Hepatocyte (in vitro differentiated cells): ENCODE measurements around the gene WDFY4. TPM values are rescaled to one million over a fixed set of nuclear protein-coding genes. Genes with fewer than 3 reads are reported as not detected.

Experiments used
- DNase-seq: peaks from one replicate; pipeline ENCODE4 v3.0.0-alpha.2; 2016; ENCODE audit warnings: low spot score
- H2AFZ ChIP-seq: fragments of 200-600 bp; sonication (generic); 2 replicates; pipeline ENCODE4 v1.6.0; 2016; ENCODE audit warnings: antibody characterized with exemption, mild to moderate bottlenecking
- H3K27ac ChIP-seq: fragments of 200-600 bp; sonication (generic); 2 replicates; pipeline ENCODE4 v1.5.1; 2016; ENCODE audit warnings: mild to moderate bottlenecking
- H3K27me3 ChIP-seq: fragments of 200-600 bp; sonication (generic); 2 replicates; pipeline ENCODE4 v1.6.1; 2016
- H3K36me3 ChIP-seq: fragments of 200-600 bp; sonication (generic); replicated peaks from 2 replicates; pipeline ENCODE4 v1.5.1; 2016; ENCODE audit warnings: low read depth; ENCODE audit not compliant: insufficient read depth
- H3K4me1 ChIP-seq: fragments of 200-600 bp; sonication (generic); 2 replicates; pipeline ENCODE4 v1.5.1; 2016; ENCODE audit warnings: mild to moderate bottlenecking, moderate library complexity; ENCODE audit not compliant: insufficient read depth
- H3K4me2 ChIP-seq: fragments of 200-600 bp; sonication (generic); 2 replicates; pipeline ENCODE4 v1.6.0; 2016
- H3K4me3 ChIP-seq: fragments of 200-600 bp; sonication (generic); 2 replicates; pipeline ENCODE4 v1.5.1; 2016; ENCODE audit warnings: mild to moderate bottlenecking
- H3K79me2 ChIP-seq: fragments of 200-600 bp; sonication (generic); 2 replicates; pipeline ENCODE4 v1.6.0; 2017; ENCODE audit warnings: mild to moderate bottlenecking
- H3K9me2 ChIP-seq: fragments of 200-600 bp; sonication (generic); replicated peaks from 2 replicates; pipeline ENCODE4 v1.6.0; 2017; ENCODE audit warnings: mild to moderate bottlenecking; ENCODE audit not compliant: insufficient read depth
- H3K9me3 ChIP-seq: fragments of 200-600 bp; sonication (generic); 2 replicates; pipeline ENCODE4 v1.5.1; 2016; ENCODE audit warnings: low read depth, mild to moderate bottlenecking
- H4K20me1 ChIP-seq: fragments of 200-600 bp; sonication (generic); 2 replicates; pipeline ENCODE4 v1.6.0; 2016; ENCODE audit warnings: mild to moderate bottlenecking; ENCODE audit not compliant: insufficient read depth, poor library complexity, severe bottlenecking
- EZH2 ChIP-seq: fragments of 200-600 bp; sonication (generic); IDR thresholded peaks from 2 replicates; pipeline ENCODE4 v1.6.1; 2016; ENCODE audit warnings: antibody characterized with exemption, mild to moderate bottlenecking, borderline replicate concordance
- EZH2phosphoT487 ChIP-seq: fragments of 200-600 bp; sonication (generic); IDR thresholded peaks from one replicate; pipeline ENCODE4 v1.6.1; 2018; ENCODE audit warnings: antibody characterized with exemption, mild to moderate bottlenecking, low read depth, moderate library complexity; ENCODE audit not compliant: unreplicated experiment, severe bottlenecking
- WGBS: methylation state at CpG from one replicate; pipeline ENCODE4 v1.1.6; 2016; ENCODE audit warnings: low lambda C conversion rate; ENCODE audit errors: missing lambda C conversion rate; 5-methylcytosine and 5-hydroxymethylcytosine counted together
- polyA plus RNA-seq: library from polyadenylated mRNA; unstranded; fragments of >200 nt; fragmentation: Nextera tagmentation; extraction: Ambion mirVana; gene quantifications from 2 replicates; pipeline ENCODE4 v1.2.1, GENCODE V29; 2016
- total RNA-seq: library from RNA; depleted of rRNA; stranded (reverse); fragments of >200 nt; gene quantifications from 2 replicates; pipeline ENCODE4 v1.2.3, GENCODE V29; 2014
- TF ChIP-seq, protein P1 (sequence below): fragments of 200-600 bp; sonication (generic); IDR thresholded peaks from 2 replicates; pipeline ENCODE4 v1.5.1; 2016; ENCODE audit warnings: antibody characterized with exemption, mild to moderate bottlenecking; ENCODE audit not compliant: poor library complexity

WDFY4 gene
- total and polyA plus RNA-seq, 2 experiments from 2014 or later = 0.43 to 0.91 TPM

DNA sequence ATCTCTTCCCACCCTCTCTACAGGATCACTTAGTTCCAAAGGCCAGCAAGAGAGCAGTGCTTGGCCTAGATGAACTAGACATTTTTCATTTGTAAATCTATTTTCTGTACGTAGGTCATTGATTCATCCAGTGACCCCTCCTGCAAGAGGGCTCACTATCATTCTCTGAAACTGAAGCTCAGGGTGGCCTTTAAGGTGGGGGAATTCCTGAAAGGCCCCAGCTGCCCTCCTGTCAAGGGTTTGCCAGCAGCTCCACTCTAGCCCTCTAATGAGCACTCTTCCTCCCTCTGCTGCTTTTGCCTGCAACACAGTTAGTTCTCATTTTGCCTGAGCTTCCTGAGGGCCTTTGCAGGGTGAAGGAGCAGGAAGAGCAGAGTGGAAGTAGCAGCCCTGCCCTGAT, 213.8 kb downstream of the WDFY4 start:
- TF ChIP-seq EZH2phosphoT487 (no peak), EZH2 (no peak)
- TF ChIP-seq, protein P1, sequence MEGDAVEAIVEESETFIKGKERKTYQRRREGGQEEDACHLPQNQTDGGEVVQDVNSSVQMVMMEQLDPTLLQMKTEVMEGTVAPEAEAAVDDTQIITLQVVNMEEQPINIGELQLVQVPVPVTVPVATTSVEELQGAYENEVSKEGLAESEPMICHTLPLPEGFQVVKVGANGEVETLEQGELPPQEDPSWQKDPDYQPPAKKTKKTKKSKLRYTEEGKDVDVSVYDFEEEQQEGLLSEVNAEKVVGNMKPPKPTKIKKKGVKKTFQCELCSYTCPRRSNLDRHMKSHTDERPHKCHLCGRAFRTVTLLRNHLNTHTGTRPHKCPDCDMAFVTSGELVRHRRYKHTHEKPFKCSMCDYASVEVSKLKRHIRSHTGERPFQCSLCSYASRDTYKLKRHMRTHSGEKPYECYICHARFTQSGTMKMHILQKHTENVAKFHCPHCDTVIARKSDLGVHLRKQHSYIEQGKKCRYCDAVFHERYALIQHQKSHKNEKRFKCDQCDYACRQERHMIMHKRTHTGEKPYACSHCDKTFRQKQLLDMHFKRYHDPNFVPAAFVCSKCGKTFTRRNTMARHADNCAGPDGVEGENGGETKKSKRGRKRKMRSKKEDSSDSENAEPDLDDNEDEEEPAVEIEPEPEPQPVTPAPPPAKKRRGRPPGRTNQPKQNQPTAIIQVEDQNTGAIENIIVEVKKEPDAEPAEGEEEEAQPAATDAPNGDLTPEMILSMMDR = no peak

DNA sequence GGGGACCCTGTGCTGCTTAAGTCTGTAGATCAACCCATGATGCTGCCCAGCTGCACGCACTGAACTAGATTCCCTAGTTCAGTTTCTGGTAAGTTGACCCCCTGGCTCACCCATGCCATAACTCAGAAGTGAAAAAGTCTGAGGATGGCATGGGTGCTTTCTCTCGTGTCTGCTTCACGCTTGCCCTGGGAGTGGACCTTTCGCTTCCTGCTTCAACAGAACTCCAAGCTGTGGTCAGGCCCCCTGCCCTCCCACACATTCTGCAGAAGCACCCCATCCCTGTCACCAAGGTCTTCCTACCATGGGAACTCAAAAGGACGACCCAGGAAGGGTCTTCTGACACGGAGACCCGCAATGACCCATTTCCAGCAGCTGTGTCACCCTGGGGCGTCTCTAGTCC, 215.1 kb downstream of the WDFY4 start:
- no peaks in the 10 kb centered on the region for H3K79me2 ChIP-seq
- H3K27me3 ChIP-seq = no peaks in the 10 kb centered on the region
- WGBS = 83% methylated on average over 8 of the region's 8 CpGs
- no peaks in the 10 kb centered on the region for H4K20me1 ChIP-seq
- no peak for DNase-seq
- peaks cover 8% of the 10 kb centered on the region for H3K4me1 ChIP-seq
- H2AFZ ChIP-seq = no peak overlapping the region
- no peaks in the 10 kb centered on the region for H3K9me2 ChIP-seq
- no peak overlapping the region for H3K27ac ChIP-seq
- TF ChIP-seq, protein P1 = no peak
- no peak for TF ChIP-seq EZH2phosphoT487
- no peak for TF ChIP-seq EZH2
- H3K36me3 ChIP-seq = no peaks in the 10 kb centered on the region
- no peak overlapping the region for H3K4me3 ChIP-seq
- H3K9me3 ChIP-seq = no peaks in the 10 kb centered on the region
- no peak overlapping the region for H3K4me2 ChIP-seq

More for the DNA sequence above, 213.8 kb downstream of the WDFY4 start:
- Histone ChIP-seq H3K9me3 (no peaks in the 10 kb centered on the region), H3K36me3 (no peaks in the 10 kb centered on the region), H3K4me1 (peaks cover 8% of the 10 kb centered on the region), H3K4me2 (no peak overlapping the region), H3K9me2 (no peaks in the 10 kb centered on the region), H2AFZ (no peak overlapping the region), H3K27ac (no peak overlapping the region), H3K4me3 (no peak overlapping the region), H4K20me1 (no peaks in the 10 kb centered on the region), H3K79me2 (no peaks in the 10 kb centered on the region), H3K27me3 (no peaks in the 10 kb centered on the region)
- WGBS = 94% methylated on average over 1 of the region's 1 CpG
- no peak for DNase-seq

DNA sequence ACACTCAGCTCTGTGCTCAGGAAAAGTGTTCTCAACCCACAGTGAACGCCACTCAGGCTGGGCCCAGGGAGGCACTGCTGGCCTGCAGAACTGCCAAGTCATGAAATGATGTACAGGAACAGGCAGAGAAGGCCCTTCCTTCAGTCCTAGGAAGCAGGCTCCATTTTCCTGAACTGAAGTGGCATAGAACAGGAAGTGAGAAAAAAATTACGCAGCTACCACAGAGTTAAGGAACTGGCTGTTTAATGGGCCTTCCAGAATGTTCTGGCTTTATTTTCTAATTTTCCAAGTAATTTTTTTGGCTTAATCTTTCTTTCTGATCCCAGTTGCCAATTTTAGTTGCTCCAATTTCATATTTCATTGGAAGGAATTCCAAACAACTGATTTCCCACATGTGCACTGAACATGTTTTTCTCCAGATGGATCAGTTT, 215.7 kb downstream of the WDFY4 start:
- TF ChIP-seq EZH2 (no peak), EZH2phosphoT487 (no peak)
- TF ChIP-seq, protein P1 = no peak
- Histone ChIP-seq H3K9me3 (no peaks in the 10 kb centered on the region), H3K4me2 (no peak overlapping the region), H4K20me1 (no peaks in the 10 kb centered on the region), H3K79me2 (no peaks in the 10 kb centered on the region), H2AFZ (no peak overlapping the region), H3K27ac (no peak overlapping the region), H3K4me3 (no peak overlapping the region), H3K36me3 (no peaks in the 10 kb centered on the region), H3K27me3 (no peaks in the 10 kb centered on the region), H3K4me1 (peaks cover 8% of the 10 kb centered on the region), H3K9me2 (no peaks in the 10 kb centered on the region)
- WGBS = 100% methylated on average over 2 of the region's 2 CpGs
- no peak for DNase-seq

DNA sequence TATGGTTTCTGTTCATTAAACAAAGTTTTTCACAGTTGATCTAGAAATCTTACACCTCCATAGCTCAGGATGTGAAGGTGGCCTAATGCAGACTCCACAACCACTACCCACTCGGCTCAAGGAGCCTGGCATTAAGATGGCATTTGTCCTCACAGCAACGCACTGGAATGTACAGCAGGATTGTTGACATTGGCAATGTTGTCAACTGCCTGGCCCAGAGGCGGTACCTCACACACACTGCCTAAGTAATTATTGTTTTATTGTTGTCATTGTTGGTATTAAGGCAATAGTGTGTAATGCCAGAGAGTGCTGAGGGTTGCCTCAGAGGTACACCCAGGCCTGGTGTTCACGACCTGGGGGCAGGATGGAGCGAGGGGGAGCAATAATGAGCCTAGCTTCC, 216.6 kb downstream of the WDFY4 start:
- TF ChIP-seq EZH2phosphoT487 = no peak
- TF ChIP-seq, protein P1 = no peak
- TF ChIP-seq EZH2 = no peak
- peaks cover under 1% of the 10 kb centered on the region for H3K4me1 ChIP-seq
- no peaks in the 10 kb centered on the region for H3K79me2 ChIP-seq
- no peaks in the 10 kb centered on the region for H3K27me3 ChIP-seq
- no peaks in the 10 kb centered on the region for H3K9me3 ChIP-seq
- no peaks in the 10 kb centered on the region for H4K20me1 ChIP-seq
- H3K9me2 ChIP-seq = no peaks in the 10 kb centered on the region
- no peak overlapping the region for H3K4me2 ChIP-seq
- 88% methylated on average over 5 of the region's 5 CpGs for WGBS
- no peak overlapping the region for H3K4me3 ChIP-seq
- DNase-seq = no peak
- no peaks in the 10 kb centered on the region for H3K36me3 ChIP-seq
- no peak overlapping the region for H2AFZ ChIP-seq
- no peak overlapping the region for H3K27ac ChIP-seq
